ENCODE results near the gene PLIN5.

The PLIN5 gene

GRCh38 chr19:4515732-4516131 lies 19.3 kb downstream of the PLIN5 start:
- TF ChIP-seq CTCF (IDR thresholded peaks at IDR 0.05; ENCODE audit: low read depth, low read length) = no peak
- DNase-seq (ENCODE audit: extremely low read depth, low read depth) = no peak

- no peak for DNase-seq (ENCODE audit: extremely low read depth, low read depth)
- TF ChIP-seq CTCF (IDR thresholded peaks at IDR 0.05; ENCODE audit: low read depth, low read length) = no peak
Observed at GRCh38 chr19:4513248-4513647, 21.8 kb downstream of the PLIN5 start.

- DNase-seq (ENCODE audit: extremely low read depth, low read depth) = no peak
Observed at GRCh38 chr19:4512070-4512469, 23.0 kb downstream of the PLIN5 start.

GRCh38 chr19:4511300-4512054 lies 23.5 kb downstream of the PLIN5 start:
- no peak for TF ChIP-seq CTCF (IDR thresholded peaks at IDR 0.05; ENCODE audit: low read depth, low read length)
- no peak for DNase-seq (ENCODE audit: extremely low read depth, low read depth)

More at GRCh38 chr19:4512070-4512469, 23.0 kb downstream of the PLIN5 start:
- TF ChIP-seq CTCF (IDR thresholded peaks at IDR 0.05; ENCODE audit: low read depth, low read length) = no peak

- no peak for TF ChIP-seq CTCF (IDR thresholded peaks at IDR 0.05; ENCODE audit: low read depth, low read length)
Observed at GRCh38 chr19:4510435-4511255, 24.4 kb downstream of the PLIN5 start.

GRCh38 chr19:4508698-4509097 lies 26.3 kb downstream of the PLIN5 start:
- no peak for TF ChIP-seq CTCF (IDR thresholded peaks at IDR 0.05; ENCODE audit: low read depth, low read length)
- DNase-seq (ENCODE audit: extremely low read depth, low read depth) = no peak

More at GRCh38 chr19:4510435-4511255, 24.4 kb downstream of the PLIN5 start:
- no peak for DNase-seq (ENCODE audit: extremely low read depth, low read depth)

GRCh38 chr19:4507804-4508203 lies 27.2 kb downstream of the PLIN5 start:
- TF ChIP-seq CTCF (IDR thresholded peaks at IDR 0.05; ENCODE audit: low read depth, low read length) = no peak
- no peak for DNase-seq (ENCODE audit: extremely low read depth, low read depth)
